Breast epithelium (tissue), 4 donors: ENCODE measurements around the gene TMC8. TPM values are rescaled to one million over a fixed set of nuclear protein-coding genes. Genes with fewer than 3 reads are reported as not detected.

Experiments used
- DNase-seq, 2 donors: peaks; one replicate each; pipeline ENCODE4 v3.0.0-alpha.2; 2019; ENCODE audit warnings: low spot score in 2 of 2
- H3K27ac ChIP-seq, 2 donors: fragments of 200-600 bp; sonication (generic) in 1 of 2; one replicate each; pipeline ENCODE4 v1.5.1; 2016 to 2019; ENCODE audit warnings: mild to moderate bottlenecking in 1 of 2
- H3K27me3 ChIP-seq, 2 donors: fragments of 200-600 bp; sonication (generic) in 1 of 2; one replicate each; pipeline versions ENCODE4 v1.5.1 to v1.6.0; 2017 to 2019; ENCODE audit warnings: control low read depth in 1 of 2, mild to moderate bottlenecking in 1 of 2
- H3K36me3 ChIP-seq: fragments of 200-600 bp; one replicate; pipeline ENCODE4 v1.5.1; 2019
- H3K4me1 ChIP-seq, 2 donors: fragments of 200-600 bp; sonication (generic); one replicate each; pipeline ENCODE4 v1.5.1; 2016 to 2019; ENCODE audit warnings: control low read depth in 1 of 2
- H3K4me3 ChIP-seq, 3 donors: fragments of 200-600 bp; sonication (generic); 1 replicate in 2 of 3; 2 replicates in 1 of 3; pipeline ENCODE4 v1.5.1; 2016 to 2019; ENCODE audit warnings: mild to moderate bottlenecking in 3 of 3, moderate library complexity in 2 of 3
- H3K9me3 ChIP-seq, 2 donors: fragments of 200-600 bp; sonication (generic) in 1 of 2; one replicate each; pipeline ENCODE4 v1.5.1; 2016 to 2019; ENCODE audit warnings: control low read depth in 1 of 2
- CTCF ChIP-seq, 3 donors: fragments of 450-650 bp; IDR thresholded peaks; one replicate each; pipeline ENCODE4 v1.5.1; 2016 to 2017; ENCODE audit warnings: antibody characterized with exemption in 3 of 3, mild to moderate bottlenecking in 3 of 3, moderate library complexity in 3 of 3
- POLR2A ChIP-seq: fragments of 450-650 bp; IDR thresholded peaks from one replicate; pipeline ENCODE4 v1.6.1; 2016; ENCODE audit warnings: antibody characterized with exemption, mild to moderate bottlenecking, moderate library complexity
- POLR2AphosphoS5 ChIP-seq, 3 donors: sonication (generic); formaldehyde crosslinking; IDR thresholded peaks; one replicate each; pipeline ENCODE4 v1.6.1; 2017; ENCODE audit warnings: antibody characterized with exemption in 3 of 3
- intact Hi-C: fragments of 100-400 bp; cut with DNase I; formaldehyde crosslinking; loops from one replicate; pipeline ENCODE4 v1.15.1; 2023; ENCODE audit warnings: low total_unique reads
- total RNA-seq, 3 donors: library from RNA; depleted of rRNA; stranded (reverse); fragments of >200 nt; gene quantifications; one replicate each; pipeline ENCODE4 v1.1.0, GENCODE V29; 2016

Gene TMC8
- total RNA-seq, 3 donors from 2014 or later = 4.2 to 9.9 (median 8.8) TPM

DNA sequence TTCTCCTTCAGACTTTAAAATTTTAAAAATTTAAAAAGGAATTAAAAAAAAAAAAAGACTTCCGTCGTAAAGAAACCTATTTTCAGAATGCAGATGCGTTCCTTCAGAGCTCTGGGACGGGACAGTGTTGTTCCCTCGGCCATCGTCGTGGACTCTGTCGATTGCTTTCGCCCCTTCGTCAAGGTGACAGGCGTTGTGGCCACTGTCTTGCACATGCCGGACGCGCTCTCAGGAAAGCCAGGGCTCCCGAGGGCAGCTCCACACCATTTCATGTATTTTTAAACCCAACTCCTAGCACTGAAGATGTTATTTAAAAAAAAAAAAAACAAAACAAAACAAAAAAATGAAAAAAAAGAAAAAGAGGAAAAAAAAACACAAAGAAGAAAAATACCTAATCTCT lies 24.4 kb upstream of the TMC8 start:
- DNase-seq = peak in 1 of 2 donors; percentile 43
- TF ChIP-seq POLR2A = no peak
- no peak for TF ChIP-seq POLR2AphosphoS5 (IDR thresholded peaks at IDR 0.05)
- TF ChIP-seq CTCF (IDR thresholded peaks at IDR 0.05) = no peak
- H3K4me3 ChIP-seq = no peak overlapping the region
- H3K4me1 ChIP-seq = no peaks in the 10 kb centered on the region
- H3K27ac ChIP-seq = no peak overlapping the region
- no peaks in the 10 kb centered on the region for H3K36me3 ChIP-seq
- intact Hi-C loops = no loop called here
- H3K9me3 ChIP-seq = no peaks in the 10 kb centered on the region
- no peaks in the 10 kb centered on the region for H3K27me3 ChIP-seq

- Histone ChIP-seq H3K4me1 (no peaks in the 10 kb centered on the region), H3K27me3 (no peaks in the 10 kb centered on the region), H3K9me3 (no peaks in the 10 kb centered on the region), H3K36me3 (no peaks in the 10 kb centered on the region), H3K4me3 (no peak overlapping the region), H3K27ac (peak overlapping the region in 1 of 2 donors; percentile 52)
- no peak for TF ChIP-seq POLR2A
- TF ChIP-seq POLR2AphosphoS5 (IDR thresholded peaks at IDR 0.05) = no peak
- no peak for TF ChIP-seq CTCF (IDR thresholded peaks at IDR 0.05)
- DNase-seq = no peak
- intact Hi-C loops = no loop called here
These were observed 23.1 kb upstream of the TMC8 start for GRCh38 chr17:78107457-78107856.

DNA sequence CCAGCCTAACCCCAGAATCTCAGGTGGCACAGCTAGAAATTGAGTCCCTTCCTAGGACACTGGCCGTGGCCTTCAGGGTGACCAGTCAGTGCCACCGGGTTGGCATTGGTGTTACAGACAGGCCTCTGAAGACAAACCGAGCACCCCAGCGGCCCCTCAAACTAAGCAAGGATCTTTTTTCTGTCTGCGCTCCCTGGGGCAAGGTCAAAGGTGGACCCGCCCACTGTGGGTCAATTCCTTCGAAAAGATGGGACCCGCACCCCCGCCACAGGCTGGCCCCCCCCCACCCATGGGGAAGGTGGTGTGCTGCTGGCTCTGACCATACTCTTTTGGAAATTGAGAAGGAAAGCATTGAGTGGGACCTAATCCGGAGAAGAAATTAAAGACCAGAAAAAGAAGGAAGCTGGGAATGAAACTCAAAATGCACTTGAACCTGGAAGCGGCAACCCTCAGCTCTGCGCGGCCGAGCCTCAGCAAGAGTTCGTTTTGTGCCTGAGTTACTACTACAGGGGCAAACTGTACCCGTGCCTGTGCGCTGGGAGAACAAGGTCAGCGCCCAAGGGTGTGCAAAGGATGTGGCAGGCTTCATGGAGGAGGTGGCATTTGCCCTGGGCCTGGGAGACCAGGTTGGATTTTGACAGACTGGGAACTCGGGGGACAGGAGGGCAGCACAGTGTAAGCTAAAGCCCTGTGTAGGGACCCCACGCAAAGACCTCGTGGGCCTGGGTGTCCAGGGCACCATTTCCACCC lies 22.4 kb upstream of the TMC8 start:
- no peaks in the 10 kb centered on the region for H3K9me3 ChIP-seq
- H3K4me3 ChIP-seq = no peak overlapping the region
- peak overlapping the region in 1 of 2 donors; percentile 52 for H3K27ac ChIP-seq
- no peak for DNase-seq
- intact Hi-C loops = no loop called here
- H3K36me3 ChIP-seq = no peaks in the 10 kb centered on the region
- no peaks in the 10 kb centered on the region for H3K4me1 ChIP-seq
- TF ChIP-seq POLR2AphosphoS5 (IDR thresholded peaks at IDR 0.05) (no peak), CTCF (IDR thresholded peaks at IDR 0.05) (no peak), POLR2A (no peak)
- H3K27me3 ChIP-seq = no peaks in the 10 kb centered on the region

GRCh38 chr17:78108726-78109488 lies 21.7 kb upstream of the TMC8 start:
- no peak overlapping the region for H3K27ac ChIP-seq
- H3K27me3 ChIP-seq = no peaks in the 10 kb centered on the region
- H3K4me1 ChIP-seq = no peaks in the 10 kb centered on the region
- no peak for DNase-seq
- no peaks in the 10 kb centered on the region for H3K36me3 ChIP-seq
- H3K9me3 ChIP-seq = no peaks in the 10 kb centered on the region
- intact Hi-C loops = no loop called here
- H3K4me3 ChIP-seq = no peak overlapping the region
- no peak for TF ChIP-seq POLR2A
- no peak for TF ChIP-seq CTCF (IDR thresholded peaks at IDR 0.05)
- no peak for TF ChIP-seq POLR2AphosphoS5 (IDR thresholded peaks at IDR 0.05)

GRCh38 chr17:78109489-78109761 lies 21.1 kb upstream of the TMC8 start:
- Histone ChIP-seq H3K4me1 (no peaks in the 10 kb centered on the region), H3K9me3 (no peaks in the 10 kb centered on the region), H3K36me3 (no peaks in the 10 kb centered on the region), H3K27me3 (no peaks in the 10 kb centered on the region), H3K27ac (no peak overlapping the region), H3K4me3 (no peak overlapping the region)
- intact Hi-C loops = no loop called here
- no peak for DNase-seq
- no peak for TF ChIP-seq POLR2AphosphoS5 (IDR thresholded peaks at IDR 0.05)
- TF ChIP-seq CTCF (IDR thresholded peaks at IDR 0.05) = no peak
- no peak for TF ChIP-seq POLR2A
